LNCAP (cell line): ENCODE results near the gene SAMD13.

Source experiments
- CTCF ChIP-seq: fragments of 450-650 bp; IDR thresholded peaks from 2 replicates; pipeline ENCODE4 v1.5.1; 2017; ENCODE audit warnings: mild to moderate bottlenecking

The SAMD13 gene

GRCh38 chr1:84387480-84388163 lies 86.1 kb downstream of the SAMD13 start:
- TF ChIP-seq CTCF, result no peak

GRCh38 chr1:84390226-84390625 lies 88.7 kb downstream of the SAMD13 start:
- no peak for TF ChIP-seq CTCF

GRCh38 chr1:84398175-84399155 lies 97.0 kb downstream of the SAMD13 start, which contains the start of gene DNASE2B:
Gene DNASE2B (plus strand): TSS chr1:84398484. CDS start chr1:84398565, 81 bp downstream.
- TF ChIP-seq CTCF, result no peak
